OCI-LY3 (cell line): ENCODE results near the gene CENPT.

ENCODE experiments used
- H2AFZ ChIP-seq: fragments of 200-600, 300-600 bp; shearing (Covaris generic); 2 replicates; pipeline ENCODE4 v1.6.0; 2014; ENCODE audit warnings: antibody characterized with exemption, low read depth, low read length
- H3K27ac ChIP-seq: fragments of 200-600, 300-600 bp; sonication (generic); 2 replicates; pipeline ENCODE4 v1.5.1; 2014; ENCODE audit warnings: mild to moderate bottlenecking, low read length, moderate library complexity, mixed read lengths
- H3K27me3 ChIP-seq: fragments of 200-600, 300-600 bp; sonication (generic); 2 replicates; pipeline ENCODE4 v1.6.1; 2014; ENCODE audit warnings: low read depth, low read length, mixed read lengths
- H3K36me3 ChIP-seq: fragments of 200-600, 300-600 bp; sonication (generic); replicated peaks from 2 replicates; pipeline ENCODE3; 2014; ENCODE audit warnings: low read depth, low read length, mixed read lengths
- H3K4me1 ChIP-seq: fragments of 300-600, 200-600 bp; sonication (generic); 2 replicates; pipeline ENCODE4 v1.6.1; 2014; ENCODE audit warnings: low read length, mixed read lengths
- H3K4me2 ChIP-seq: fragments of 200-600, 300-600 bp; sonication (generic); 2 replicates; pipeline ENCODE4 v1.6.1; 2014; ENCODE audit warnings: low read length, mixed read lengths
- H3K4me3 ChIP-seq: fragments of 300-600, 200-600 bp; sonication (generic); 2 replicates; pipeline ENCODE4 v1.5.1; 2014; ENCODE audit warnings: antibody characterized with exemption, mild to moderate bottlenecking, low read length, moderate library complexity
- H3K79me2 ChIP-seq: fragments of 300-600, 200-600 bp; shearing (Covaris generic); 2 replicates; pipeline ENCODE4 v1.6.1; 2014; ENCODE audit warnings: mild to moderate bottlenecking, low read length, mixed read lengths
- H3K9ac ChIP-seq: fragments of 300-600, 200-600 bp; shearing (Covaris generic); 2 replicates; pipeline ENCODE4 v1.6.0; 2014; ENCODE audit warnings: mild to moderate bottlenecking, low read length, moderate library complexity
- H3K9me3 ChIP-seq: fragments of 200-600, 300-600 bp; shearing (Covaris generic); 2 replicates; pipeline ENCODE4 v1.6.1; 2014; ENCODE audit warnings: low read length, mixed read lengths; ENCODE audit not compliant: insufficient read depth
- H4K20me1 ChIP-seq: fragments of 200-600, 300-600 bp; sonication (generic); 2 replicates; pipeline ENCODE4 v1.6.1; 2016; ENCODE audit warnings: low read length, mixed read lengths; ENCODE audit not compliant: insufficient read depth
- EZH2phosphoT487 ChIP-seq: fragments of 200-600 bp; shearing (Covaris generic); IDR thresholded peaks from 2 replicates; pipeline ENCODE4 v1.6.1; 2018; ENCODE audit warnings: antibody characterized with exemption, mixed run types, low read depth
- TF ChIP-seq, protein P1 (sequence below): fragments of 200-600, 300-600 bp; sonication (generic); IDR thresholded peaks from 2 replicates; pipeline ENCODE4 v1.5.1; 2014; ENCODE audit warnings: antibody characterized with exemption, low read length, low read depth

CENPT gene

DNA sequence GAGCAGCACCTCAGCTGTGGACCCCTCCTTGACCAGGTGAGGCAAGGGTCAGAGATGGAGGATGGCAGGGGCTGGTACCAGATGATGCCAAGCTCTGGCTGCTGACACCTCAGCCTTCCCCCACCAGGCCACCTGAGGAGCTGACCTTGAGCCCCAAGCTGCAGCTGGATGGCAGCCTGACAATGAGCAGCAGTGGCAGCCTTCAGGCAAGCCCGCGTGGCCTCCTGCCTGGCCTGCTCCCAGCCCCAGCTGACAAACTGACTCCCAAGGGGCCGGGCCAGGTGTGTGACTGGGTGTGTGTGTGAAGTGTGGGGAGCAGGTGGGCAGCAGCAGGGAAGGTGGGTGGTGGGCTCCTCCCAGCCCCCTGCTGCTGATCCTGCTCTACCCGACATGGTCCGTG, 32.4 kb upstream of the CENPT start:
- no peak overlapping the region for H3K4me2 ChIP-seq
- 0 out of 2 replicates have a peak, but pooled peaks cover 5% of the 10 kb centered on the region for H4K20me1 ChIP-seq
- no peaks in the 10 kb centered on the region for H3K27me3 ChIP-seq
- no peak overlapping the region for H3K27ac ChIP-seq
- TF ChIP-seq, protein P1, sequence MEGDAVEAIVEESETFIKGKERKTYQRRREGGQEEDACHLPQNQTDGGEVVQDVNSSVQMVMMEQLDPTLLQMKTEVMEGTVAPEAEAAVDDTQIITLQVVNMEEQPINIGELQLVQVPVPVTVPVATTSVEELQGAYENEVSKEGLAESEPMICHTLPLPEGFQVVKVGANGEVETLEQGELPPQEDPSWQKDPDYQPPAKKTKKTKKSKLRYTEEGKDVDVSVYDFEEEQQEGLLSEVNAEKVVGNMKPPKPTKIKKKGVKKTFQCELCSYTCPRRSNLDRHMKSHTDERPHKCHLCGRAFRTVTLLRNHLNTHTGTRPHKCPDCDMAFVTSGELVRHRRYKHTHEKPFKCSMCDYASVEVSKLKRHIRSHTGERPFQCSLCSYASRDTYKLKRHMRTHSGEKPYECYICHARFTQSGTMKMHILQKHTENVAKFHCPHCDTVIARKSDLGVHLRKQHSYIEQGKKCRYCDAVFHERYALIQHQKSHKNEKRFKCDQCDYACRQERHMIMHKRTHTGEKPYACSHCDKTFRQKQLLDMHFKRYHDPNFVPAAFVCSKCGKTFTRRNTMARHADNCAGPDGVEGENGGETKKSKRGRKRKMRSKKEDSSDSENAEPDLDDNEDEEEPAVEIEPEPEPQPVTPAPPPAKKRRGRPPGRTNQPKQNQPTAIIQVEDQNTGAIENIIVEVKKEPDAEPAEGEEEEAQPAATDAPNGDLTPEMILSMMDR = no peak
- no peak for TF ChIP-seq EZH2phosphoT487
- no peak overlapping the region for H2AFZ ChIP-seq
- H3K79me2 ChIP-seq = peaks cover 17% of the 10 kb centered on the region
- peaks cover 62% of the 10 kb centered on the region for H3K36me3 ChIP-seq
- no peaks in the 10 kb centered on the region for H3K4me1 ChIP-seq
- H3K9me3 ChIP-seq = no peaks in the 10 kb centered on the region
- H3K4me3 ChIP-seq = no peak overlapping the region
- H3K9ac ChIP-seq = no peak overlapping the region

DNA sequence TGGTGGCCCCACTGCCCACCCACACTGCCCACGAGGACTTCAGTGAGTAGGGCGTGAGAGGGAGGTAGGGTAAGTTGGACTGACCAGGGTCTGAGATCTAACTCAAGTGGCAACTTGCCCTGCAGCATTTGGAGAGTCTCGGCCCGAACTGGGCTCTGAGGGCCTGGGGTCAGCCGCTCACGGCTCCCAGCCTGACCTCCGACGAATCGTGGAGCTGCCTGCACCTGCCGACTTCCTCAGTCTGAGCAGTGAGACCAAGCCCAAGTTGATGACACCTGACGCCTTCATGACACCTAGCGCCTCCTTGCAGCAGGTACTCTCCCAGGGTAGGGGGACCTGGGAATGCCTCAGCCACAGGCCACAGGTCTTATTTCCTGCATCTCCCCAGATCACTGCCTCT, 32.0 kb upstream of the CENPT start:
- no peak overlapping the region for H3K27ac ChIP-seq
- TF ChIP-seq EZH2phosphoT487 = no peak
- TF ChIP-seq, protein P1 = no peak
- no peak overlapping the region for H3K4me2 ChIP-seq
- peaks cover 7% of the 10 kb centered on the region; the same call in 1 of the 2 replicates for H4K20me1 ChIP-seq
- H3K79me2 ChIP-seq = peaks cover 22% of the 10 kb centered on the region
- H3K9me3 ChIP-seq = no peaks in the 10 kb centered on the region
- H2AFZ ChIP-seq = no peak overlapping the region
- H3K36me3 ChIP-seq = peaks cover 61% of the 10 kb centered on the region
- H3K9ac ChIP-seq = no peak overlapping the region
- no peaks in the 10 kb centered on the region for H3K27me3 ChIP-seq
- peaks cover 1% of the 10 kb centered on the region for H3K4me1 ChIP-seq
- no peak overlapping the region for H3K4me3 ChIP-seq

DNA sequence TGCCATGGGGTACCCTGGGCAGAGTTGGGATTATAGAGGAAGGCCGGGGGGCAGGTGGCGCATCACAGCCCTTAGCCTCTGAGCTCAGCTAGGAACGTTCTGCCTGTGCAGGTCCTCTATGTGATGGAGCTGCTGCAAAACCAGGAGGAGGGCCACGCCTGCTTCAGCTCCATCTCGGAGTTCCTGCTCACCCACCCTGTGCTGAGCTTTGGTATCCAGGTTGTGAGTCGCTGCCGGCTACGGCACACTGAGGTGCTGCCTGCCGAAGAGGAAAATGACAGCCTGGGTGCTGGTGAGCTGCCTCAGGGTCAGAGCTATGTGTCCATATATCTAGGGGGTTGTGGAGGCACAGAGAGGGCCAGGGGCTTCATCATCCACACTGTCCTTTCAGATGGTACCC, 31.4 kb upstream of the CENPT start:
- TF ChIP-seq EZH2phosphoT487 = no peak
- TF ChIP-seq, protein P1 = no peak
- H3K27ac ChIP-seq = no peak overlapping the region
- no peaks in the 10 kb centered on the region for H3K27me3 ChIP-seq
- H3K4me2 ChIP-seq = no peak overlapping the region
- peaks cover 13% of the 10 kb centered on the region for H4K20me1 ChIP-seq
- no peak overlapping the region for H3K9ac ChIP-seq
- no peak overlapping the region for H2AFZ ChIP-seq
- H3K4me3 ChIP-seq = no peak overlapping the region
- peaks cover 7% of the 10 kb centered on the region for H3K4me1 ChIP-seq
- peaks cover 55% of the 10 kb centered on the region for H3K36me3 ChIP-seq
- H3K9me3 ChIP-seq = no peaks in the 10 kb centered on the region
- peaks cover 28% of the 10 kb centered on the region for H3K79me2 ChIP-seq

DNA sequence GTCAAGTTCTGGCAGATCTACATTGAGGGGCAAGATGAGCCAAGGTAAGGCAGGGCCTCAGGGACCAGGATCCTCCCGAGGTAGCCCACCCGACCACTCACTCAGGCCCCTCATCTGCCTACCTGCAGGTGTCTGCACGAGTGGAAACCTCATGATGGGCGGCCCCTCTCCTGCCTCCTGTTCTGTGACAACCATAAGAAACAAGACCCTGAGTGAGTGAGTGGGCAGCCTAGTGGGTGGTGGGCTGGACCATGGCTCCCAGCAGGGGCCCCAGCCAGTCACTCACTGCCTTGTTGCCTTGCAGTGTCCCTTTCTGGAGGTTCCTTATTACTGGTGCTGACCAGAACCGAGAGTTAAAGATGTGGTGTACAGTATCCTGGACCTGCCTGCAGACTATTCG, 30.7 kb upstream of the CENPT start:
- H3K27ac ChIP-seq = no peak overlapping the region
- no peak overlapping the region for H3K4me2 ChIP-seq
- H4K20me1 ChIP-seq = peaks cover 15% of the 10 kb centered on the region
- H3K4me1 ChIP-seq = peaks cover 10% of the 10 kb centered on the region
- H3K27me3 ChIP-seq = no peaks in the 10 kb centered on the region
- H3K36me3 ChIP-seq = peaks cover 55% of the 10 kb centered on the region
- H3K9me3 ChIP-seq = no peaks in the 10 kb centered on the region
- H3K4me3 ChIP-seq = no peak overlapping the region
- H3K79me2 ChIP-seq = peaks cover 34% of the 10 kb centered on the region
- no peak overlapping the region for H2AFZ ChIP-seq
- H3K9ac ChIP-seq = no peak overlapping the region
- no peak for TF ChIP-seq EZH2phosphoT487
- TF ChIP-seq, protein P1 = no peak
